NCI-H1417 treated with DMSO at 0.1 percent for 48 hours (cell line): ENCODE measurements around the gene DMAC2L.
"Not testable (repeated sequence)": the region's sequence is repeated elsewhere in the genome, so short reads cannot be mapped to it uniquely, and the experiment has no call there.

Experiments used
- DNase-seq: peaks from one replicate; lab custom pipeline; 2025; lab: John Stamatoyannopoulos, UW

The DMAC2L gene

DNA sequence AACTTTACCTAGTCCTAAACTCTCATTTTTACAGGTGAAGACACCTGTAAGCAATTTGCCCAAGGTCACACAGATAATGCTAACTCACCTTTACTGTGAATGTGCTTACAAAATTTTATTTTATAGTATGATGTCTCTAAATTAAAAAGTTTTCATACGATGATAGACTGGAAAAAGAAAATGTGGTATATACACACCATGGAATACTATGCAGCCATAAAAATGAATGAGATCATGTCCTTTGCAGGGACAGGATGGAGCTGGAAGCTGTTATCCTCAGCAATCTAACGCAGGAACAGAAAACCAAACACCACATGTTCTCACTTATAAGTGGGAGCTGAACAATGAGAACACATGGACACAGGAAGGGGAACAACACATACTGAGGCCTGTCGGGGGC is 44.2 kb downstream of the DMAC2L start:
- DNase-seq = not testable (repeated sequence)

- no peak for DNase-seq
These were observed 45.0 kb downstream of the DMAC2L start for GRCh38 chr14:50357124-50357523.

DNA sequence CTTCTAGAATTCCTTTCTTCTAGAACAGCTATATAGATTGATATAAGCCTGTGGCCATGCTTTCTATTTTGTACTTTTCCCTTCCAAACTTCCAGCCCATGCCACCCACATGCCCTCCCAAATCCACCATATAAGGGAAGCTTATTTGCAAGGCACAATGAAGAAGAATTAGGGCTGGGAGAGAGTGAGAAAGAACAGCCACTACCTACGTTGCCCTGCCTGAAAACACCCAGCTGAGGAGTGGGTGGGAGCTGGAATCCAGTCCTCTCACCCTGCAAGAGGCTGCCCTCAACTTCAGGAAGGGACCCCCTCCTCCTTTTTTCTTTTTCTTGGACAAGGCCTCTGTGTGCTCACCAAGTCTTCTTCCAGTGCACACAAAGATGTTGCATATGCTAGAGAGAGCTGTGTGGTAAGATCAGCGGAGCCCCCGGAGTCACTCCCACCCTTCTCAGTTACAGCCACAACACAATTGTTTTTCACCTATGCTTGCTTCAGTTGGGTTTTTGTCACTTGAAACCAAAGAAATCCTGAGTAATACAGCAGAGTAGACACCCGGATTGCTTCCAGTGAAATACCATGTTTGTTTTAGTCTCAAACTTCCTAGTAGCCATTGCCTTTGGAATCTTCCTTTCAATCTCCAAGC is 45.8 kb downstream of the DMAC2L start:
- DNase-seq = no peak

DNA sequence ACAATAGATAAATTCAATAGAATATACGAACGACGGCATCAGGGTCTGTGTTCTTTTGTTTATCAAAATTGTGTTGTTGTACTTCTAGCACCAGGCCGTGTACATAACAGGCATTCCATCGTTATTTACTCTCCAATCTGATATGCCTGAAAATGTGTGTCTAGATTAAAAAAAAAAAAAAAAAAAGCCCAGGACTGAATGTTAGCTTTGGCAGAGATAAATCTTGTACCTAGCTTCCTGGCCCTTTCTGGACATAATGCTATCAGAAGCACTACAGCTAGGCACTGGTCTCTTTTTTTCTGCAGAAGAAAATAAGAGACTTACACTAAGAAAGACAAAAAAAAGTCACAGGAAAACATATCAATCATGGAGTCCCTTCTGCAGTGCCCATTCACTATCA is 47.5 kb downstream of the DMAC2L start:
- DNase-seq = no peak

DNA sequence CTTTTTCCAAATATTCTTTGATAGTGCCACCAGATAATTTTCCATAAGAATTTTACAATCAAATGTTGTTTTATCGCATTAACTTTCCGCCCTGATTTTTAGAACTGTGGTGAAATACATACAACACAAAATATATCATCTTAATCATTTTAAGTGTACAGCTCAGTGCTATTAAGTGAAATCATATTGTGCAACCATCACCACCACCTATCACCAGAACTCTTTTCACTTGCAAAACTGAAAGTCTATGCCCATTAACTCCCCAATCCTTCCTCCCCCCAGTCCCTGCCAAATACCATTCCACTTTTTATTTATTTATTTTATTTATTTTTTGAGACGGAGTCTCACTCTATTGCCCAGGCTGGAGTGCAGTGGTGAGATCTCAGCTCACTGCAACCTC is 48.0 kb downstream of the DMAC2L start:
- no peak for DNase-seq

DNA sequence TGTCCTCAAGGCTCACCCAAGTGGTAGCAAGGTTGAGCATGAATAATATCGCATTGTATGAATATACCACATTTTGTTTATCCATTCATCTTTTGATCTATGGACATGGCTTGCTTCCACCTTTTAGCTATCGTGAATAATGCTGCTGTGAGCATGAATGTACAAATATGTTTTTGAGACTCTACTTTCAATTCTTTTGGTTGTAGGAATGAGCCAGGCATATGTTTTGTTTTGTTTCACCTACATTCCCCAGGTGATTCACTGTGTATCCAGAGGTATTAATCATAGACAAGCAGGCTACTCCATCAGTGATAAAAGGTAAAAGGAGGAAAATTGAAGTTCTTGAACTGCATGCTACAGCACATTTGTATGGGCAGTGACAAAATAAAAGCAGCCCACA is 48.7 kb downstream of the DMAC2L start:
- no peak for DNase-seq

- DNase-seq = not testable (repeated sequence)
These were observed 49.6 kb downstream of the DMAC2L start for GRCh38 chr14:50361473-50362403.

DNA sequence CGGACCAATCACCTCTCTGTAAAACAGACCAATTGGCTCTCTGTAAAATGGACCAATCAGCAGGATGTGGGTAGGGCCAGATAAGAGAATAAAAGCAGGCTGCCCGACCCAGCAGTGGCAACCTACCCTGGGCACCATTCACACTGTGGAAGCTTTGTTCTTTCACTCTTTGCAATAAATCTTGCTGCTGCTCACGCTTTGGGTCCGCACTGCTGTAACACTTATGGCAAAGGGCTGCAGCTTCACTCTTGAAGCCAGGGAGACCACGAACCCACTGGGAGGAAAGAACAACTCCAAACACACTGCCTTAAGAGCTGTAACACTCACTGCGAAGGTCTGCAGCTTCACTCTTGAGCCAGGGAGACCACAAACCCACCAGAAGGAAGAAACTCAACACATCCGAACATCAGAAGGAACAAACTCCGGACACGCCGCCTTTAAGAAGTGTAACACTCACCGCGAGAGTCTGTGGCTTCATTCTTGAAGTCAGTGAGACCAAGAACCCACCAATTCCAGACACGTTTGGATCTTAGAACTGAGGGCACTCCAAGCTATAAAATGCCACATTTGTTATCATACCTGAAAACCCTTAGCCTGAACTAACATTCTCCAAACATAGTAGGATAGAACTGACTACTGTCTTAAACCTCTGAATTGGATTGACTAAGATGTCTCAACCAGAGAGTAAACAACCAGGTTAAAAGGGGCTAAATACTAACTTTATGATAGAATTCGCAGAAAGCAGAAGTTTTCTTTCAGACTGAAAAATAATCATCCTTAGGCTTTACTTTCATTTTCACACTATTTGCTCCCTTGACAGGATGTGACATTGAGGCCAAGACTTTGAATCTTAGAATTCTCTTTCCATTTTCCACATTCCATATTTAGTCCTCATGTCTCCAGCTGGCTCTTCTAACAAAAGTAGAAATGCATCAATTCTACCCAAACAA is 50.9 kb downstream of the DMAC2L start:
- no peak for DNase-seq

- DNase-seq = no peak
These were observed 51.6 kb downstream of the DMAC2L start for GRCh38 chr14:50363714-50364111.

DNA sequence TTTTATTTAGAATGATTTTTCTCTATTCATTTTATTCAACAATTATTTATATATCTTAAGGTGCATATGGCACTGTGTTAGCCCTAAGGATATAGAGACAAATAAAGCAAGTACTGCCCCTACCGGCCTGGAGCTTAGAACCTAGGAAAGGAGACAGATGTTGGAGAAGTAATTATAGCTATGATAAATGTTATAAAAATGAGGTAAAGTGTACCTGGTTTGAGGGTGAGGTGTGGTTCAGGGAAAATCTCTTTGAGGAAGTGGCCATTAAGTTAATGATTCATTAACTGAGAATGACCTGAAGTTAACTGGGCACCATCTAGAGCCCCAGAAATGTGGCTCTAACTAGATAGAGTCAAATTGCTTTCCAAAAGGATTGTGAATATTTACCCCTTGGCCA is 52.7 kb downstream of the DMAC2L start:
- DNase-seq = no peak

GRCh38 chr14:50365572-50365971 is 53.4 kb downstream of the DMAC2L start:
- not testable (repeated sequence) for DNase-seq

DNA sequence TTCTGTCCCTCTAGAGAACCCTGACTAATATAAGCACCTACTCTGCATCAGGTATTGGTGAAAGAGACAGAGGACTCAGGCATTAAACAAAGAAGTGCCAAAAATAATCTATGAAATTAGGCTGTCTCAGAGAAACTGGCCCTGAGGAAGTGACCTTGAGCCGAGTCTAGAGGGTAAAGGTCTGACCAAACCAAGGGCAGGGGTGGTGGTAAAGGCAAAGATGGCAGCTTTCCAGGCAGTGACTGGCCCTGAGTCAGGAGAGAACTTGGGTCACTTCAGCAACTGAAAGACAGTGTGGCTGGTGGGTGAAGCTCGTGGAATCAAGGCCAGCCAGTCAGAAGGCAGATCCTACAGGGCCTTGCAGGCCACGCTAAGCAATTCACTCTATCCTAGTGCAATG is 54.0 kb downstream of the DMAC2L start:
- no peak for DNase-seq

DNA sequence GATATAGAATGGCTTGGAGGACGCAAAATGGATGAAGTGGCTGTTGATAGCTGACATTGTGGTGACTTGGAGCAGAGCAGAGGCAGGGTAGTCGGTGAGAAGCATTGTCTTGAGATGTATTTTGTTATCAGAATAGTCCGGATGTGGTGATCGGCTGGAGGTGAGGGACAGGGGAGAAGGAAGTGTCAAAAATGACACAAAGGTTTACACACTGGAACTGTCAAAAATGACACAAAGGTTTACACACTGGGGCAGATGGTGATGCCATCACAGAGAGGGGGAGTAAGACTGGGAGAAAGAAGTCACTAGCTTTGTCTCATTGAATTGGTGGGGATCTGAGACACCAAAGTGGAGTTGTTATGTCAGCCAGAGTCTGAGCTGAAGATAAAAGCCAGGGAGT is 54.5 kb downstream of the DMAC2L start:
- DNase-seq = no peak

- no peak for DNase-seq
These were observed 59.4 kb downstream of the DMAC2L start for GRCh38 chr14:50371546-50371945.

- DNase-seq = no peak
These were observed 61.8 kb downstream of the DMAC2L start for GRCh38 chr14:50373959-50374358.

- no peak for DNase-seq
These were observed 63.6 kb downstream of the DMAC2L start for GRCh38 chr14:50375760-50376159.
